SK-N-SH (cell line): Measurements from ENCODE around the gene CZIB. TPM values are rescaled to one million over a fixed set of nuclear protein-coding genes. Genes with fewer than 3 reads are reported as not detected.
A peak's percentile ranks its signal among the peaks of the same experiment; 100 is the strongest.

Experiments
- CTCF ChIA-PET: fragments of 300-600, 350-600 bp; formaldehyde crosslinking; extraction: SDS; loops from one replicate; lab custom pipeline; 2021; lab: Yijun Ruan, JAX
- POLR2A ChIA-PET: fragments of 350-600 bp; sonication (Branson Sonifier 250); formaldehyde crosslinking; extraction: SDS; loops from one replicate; lab custom pipeline; 2020; ENCODE audit warnings: antibody characterized with exemption, inconsistent platforms; lab: Yijun Ruan, JAX
- DNase-seq: peaks from one replicate; pipeline ENCODE4 v3.0.0; 2012
- H2AFZ ChIP-seq: fragments of 200-600 bp; sonication (generic); 2 replicates; pipeline ENCODE4 v1.8.1; 2016; ENCODE audit warnings: antibody characterized with exemption, mild to moderate bottlenecking, low read depth
- H3F3A ChIP-seq: fragments of 200-600 bp; sonication (generic); replicated peaks from 2 replicates; pipeline ENCODE3; 2016; ENCODE audit warnings: antibody characterized with exemption, mild to moderate bottlenecking; ENCODE audit not compliant: insufficient read depth
- H3K27ac ChIP-seq, 2 experiments: fragments of 200-500 bp in 1 of 2; fragments of 200-600 bp in 1 of 2; sonication (Bioruptor generic) in 1 of 2; sonication (generic), shearing (Covaris generic) in 1 of 2; 2 replicates each; pipeline versions ENCODE4 v1.5.1 to v1.6.1; 2014 to 2016; ENCODE audit warnings: low read depth in 2 of 2, inconsistent platforms in 1 of 2, low read length in 1 of 2, mild to moderate bottlenecking in 1 of 2, mixed read lengths in 1 of 2
- H3K27me3 ChIP-seq: fragments of 200-600 bp; sonication (generic), shearing (Covaris generic); 2 replicates; pipeline ENCODE4 v1.6.1; 2016; ENCODE audit warnings: mixed run types; ENCODE audit not compliant: insufficient read depth
- H3K36me3 ChIP-seq, 2 experiments: fragments of 200-500 bp in 1 of 2; fragments of 200-600 bp in 1 of 2; sonication (Bioruptor generic) in 1 of 2; sonication (generic) in 1 of 2; replicated peaks in 1 of 2; 2 replicates each; pipeline versions ENCODE3 to v1.5.1; 2014 to 2016; ENCODE audit warnings: low read length in 1 of 2, mild to moderate bottlenecking in 1 of 2; ENCODE audit not compliant: insufficient read depth in 2 of 2, control insufficient read depth in 1 of 2
- H3K4me1 ChIP-seq, 2 experiments: fragments of 200-500 bp in 1 of 2; fragments of 200-600 bp in 1 of 2; sonication (Bioruptor generic) in 1 of 2; sonication (generic), shearing (Covaris generic) in 1 of 2; 2 replicates each; pipeline versions ENCODE4 v1.5.1 to v1.6.1; 2014 to 2016; ENCODE audit warnings: low read depth in 1 of 2, low read length in 1 of 2, mixed run types in 1 of 2; ENCODE audit not compliant: insufficient read depth in 2 of 2, control insufficient read depth in 1 of 2
- H3K4me2 ChIP-seq: fragments of 200-600 bp; sonication (generic), shearing (Covaris generic); 2 replicates; pipeline ENCODE4 v1.6.1; 2017; ENCODE audit warnings: mixed run types
- H3K4me3 ChIP-seq, 2 experiments: fragments of 200-500 bp in 1 of 2; fragments of 200-600 bp in 1 of 2; sonication (Bioruptor generic) in 1 of 2; sonication (generic), shearing (Covaris generic) in 1 of 2; 2 replicates each; pipeline versions ENCODE4 v1.5.1 to v1.8.1; 2014 to 2016; ENCODE audit warnings: low read depth in 2 of 2, inconsistent platforms in 1 of 2, low read length in 1 of 2, mild to moderate bottlenecking in 1 of 2, mixed read lengths in 1 of 2, moderate library complexity in 1 of 2
- H3K79me2 ChIP-seq: fragments of 200-600 bp; sonication (generic); 2 replicates; pipeline ENCODE4 v1.8.1; 2017; ENCODE audit warnings: mild to moderate bottlenecking; ENCODE audit not compliant: insufficient read depth
- H3K9ac ChIP-seq: fragments of 200-600 bp; sonication (generic); 2 replicates; pipeline ENCODE4 v1.6.1; 2017; ENCODE audit warnings: mixed run types
- H3K9me2 ChIP-seq: fragments of 200-600 bp; sonication (generic); 2 replicates; pipeline ENCODE4 v1.6.1; 2017; ENCODE audit warnings: mixed run types
- H3K9me3 ChIP-seq: fragments of 200-600 bp; sonication (generic); 2 replicates; pipeline ENCODE4 v1.6.1; 2017; ENCODE audit warnings: mixed run types, mild to moderate bottlenecking, moderate library complexity
- H4K20me1 ChIP-seq: fragments of 200-600 bp; sonication (generic); 2 replicates; pipeline ENCODE4 v1.6.1; 2017; ENCODE audit warnings: mild to moderate bottlenecking, mixed run types; ENCODE audit not compliant: insufficient read depth
- CTCF ChIP-seq: fragments of 200-600 bp; sonication (generic); IDR thresholded peaks from 2 replicates; pipeline ENCODE4 v1.6.1; 2017; ENCODE audit warnings: antibody characterized with exemption, mild to moderate bottlenecking, moderate library complexity
- ELF1 ChIP-seq: IDR thresholded peaks from 2 replicates; pipeline ENCODE4 v1.4.0; 2012
- EP300 ChIP-seq, 2 experiments: IDR thresholded peaks; 2 replicates each; pipeline versions ENCODE4 v1.4.0 to v1.6.1; 2012; ENCODE audit warnings: borderline replicate concordance in 1 of 2, low read depth in 1 of 2, low read length in 1 of 2
- FOSL2 ChIP-seq: IDR thresholded peaks from 2 replicates; pipeline ENCODE4 v1.4.0; 2012; ENCODE audit warnings: low read depth, mild to moderate bottlenecking, moderate library complexity, borderline replicate concordance
- FOXJ3 ChIP-seq: sonication (generic); formaldehyde crosslinking; IDR thresholded peaks from 2 replicates; pipeline ENCODE4 v1.5.1; 2020; ENCODE audit warnings: mild to moderate bottlenecking, missing genetic modification reagents
- GABPA ChIP-seq: IDR thresholded peaks from 2 replicates; pipeline ENCODE4 v1.4.0; 2012; ENCODE audit warnings: low read depth, mild to moderate bottlenecking
- GATA2 ChIP-seq: sonication (generic); formaldehyde crosslinking; IDR thresholded peaks from 2 replicates; pipeline ENCODE4 v1.5.0; 2020; ENCODE audit warnings: mild to moderate bottlenecking, missing genetic modification reagents
- IRF3 ChIP-seq: fragments of 150-350 bp; IDR thresholded peaks from 2 replicates; pipeline ENCODE4 v1.6.1; 2016; ENCODE audit warnings: mild to moderate bottlenecking, low read depth, low read length
- JUND ChIP-seq: IDR thresholded peaks from 2 replicates; pipeline ENCODE4 v1.4.0; 2012
- MEF2A ChIP-seq: IDR thresholded peaks from 2 replicates; pipeline ENCODE4 v1.4.0; 2012; ENCODE audit warnings: low read depth, borderline replicate concordance
- MXI1 ChIP-seq: IDR thresholded peaks from 2 replicates; pipeline ENCODE4 v1.6.1; 2012; ENCODE audit warnings: mild to moderate bottlenecking, low read depth, low read length, improper control_type of control experiment
- NFIC ChIP-seq: IDR thresholded peaks from 2 replicates; pipeline ENCODE4 v1.4.0; 2012; ENCODE audit warnings: borderline replicate concordance
- NRF1 ChIP-seq: IDR thresholded peaks from 2 replicates; pipeline ENCODE4 v1.6.1; 2012; ENCODE audit warnings: low read depth, mild to moderate bottlenecking, low read length
- RAD21 ChIP-seq: IDR thresholded peaks from 2 replicates; pipeline ENCODE4 v1.6.1; 2012; ENCODE audit warnings: mild to moderate bottlenecking, low read length
- RFX5 ChIP-seq: IDR thresholded peaks from 2 replicates; pipeline ENCODE4 v1.6.1; 2012; ENCODE audit warnings: mild to moderate bottlenecking, improper control_type of control experiment, low read length
- SMC3 ChIP-seq: IDR thresholded peaks from 2 replicates; pipeline ENCODE4 v1.6.1; 2012; ENCODE audit warnings: low read depth, low read length, improper control_type of control experiment
- TAF1 ChIP-seq: IDR thresholded peaks from 2 replicates; pipeline ENCODE4 v1.6.1; 2012; ENCODE audit warnings: low read depth, mild to moderate bottlenecking, low read length, moderate library complexity, borderline replicate concordance
- TCF12 ChIP-seq: IDR thresholded peaks from 2 replicates; pipeline ENCODE4 v1.4.0; 2012
- USF1 ChIP-seq: IDR thresholded peaks from 2 replicates; pipeline ENCODE4 v1.4.0; 2012; ENCODE audit warnings: low read depth, borderline replicate concordance
- YY1 ChIP-seq: IDR thresholded peaks from 2 replicates; pipeline ENCODE4 v1.4.0; 2012; ENCODE audit warnings: low read depth, mild to moderate bottlenecking
- ZBTB33 ChIP-seq: IDR thresholded peaks from 2 replicates; pipeline ENCODE4 v1.4.0; 2012; ENCODE audit warnings: low read depth, borderline replicate concordance
- WGBS: methylation state at CpG from one replicate; pipeline ENCODE4 v1.1.6; 2017; ENCODE audit warnings: low lambda C conversion rate; 5-methylcytosine and 5-hydroxymethylcytosine counted together
- polyA plus RNA-seq, 3 experiments: library from polyadenylated mRNA; depleted of rRNA; stranded (reverse); fragments of >200 nt; gene quantifications; 2 replicates each; pipeline ENCODE4 v1.2.3, GENCODE V29; 2012

CZIB gene
- polyA plus RNA-seq, 1 of the 3 experiments (the other 2 are of a cell fraction): 69.0 TPM

- TF ChIP-seq ZBTB33 (0 out of 2 replicates have a peak, but pooled peaks have one; percentile 45), NRF1 (peak; percentile 72), SMC3 (no peak), CTCF (no peak), FOSL2 (no peak), GATA2 (CRISPR knock-in tag) (no peak)
- TF ChIP-seq, all 33 proteins: peak for 14
These were observed at the start of gene CZIB (continued) for GRCh38 chr1:53220171-53220961.

GRCh38 chr1:53270107-53270506, 49.7 kb upstream of the CZIB start:
- Histone ChIP-seq H3F3A (no peaks in the 10 kb centered on the region), H3K27me3 (no peaks in the 10 kb centered on the region), H3K4me3 (no peak overlapping the region), H3K9ac (no peak overlapping the region), H3K36me3 (peaks cover 0 to 12% of the 10 kb centered on the region in 2 experiments), H3K9me2 (no peaks in the 10 kb centered on the region), H3K9me3 (no peaks in the 10 kb centered on the region), H2AFZ (no peak overlapping the region), H3K4me2 (no peak overlapping the region), H3K79me2 (no peaks in the 10 kb centered on the region), H3K27ac (no peak overlapping the region), H3K4me1 (no peaks in the 10 kb centered on the region), H4K20me1 (no peaks in the 10 kb centered on the region)
- ChIA-PET CTCF (interaction anchor here (1.2 to 13.5 kb wide), 3 partner anchors 12 to 216 kb away, joined by 3 to 410 read pairs (median 4); no protein-coding TSS in a partner anchor), POLR2A (no interaction called here)
- WGBS: 78% methylated on average over 1 of the region's 1 CpG
- no peak for DNase-seq
- no peak for TF ChIP-seq JUND
- no peak for TF ChIP-seq CTCF
- TF ChIP-seq IRF3: no peak
- TF ChIP-seq MXI1: no peak
- TF ChIP-seq RAD21: no peak
- no peak for TF ChIP-seq ELF1
- TF ChIP-seq ZBTB33: no peak
- TF ChIP-seq YY1: no peak
- TF ChIP-seq GATA2 (CRISPR knock-in tag): no peak
- TF ChIP-seq RFX5: no peak
- TF ChIP-seq USF1: no peak
- no peak for TF ChIP-seq TAF1
- no peak for TF ChIP-seq TCF12
- no peak for TF ChIP-seq FOXJ3 (CRISPR knock-in tag)
- TF ChIP-seq EP300 (IDR thresholded peaks at IDR 0.05; ENCODE audit: borderline replicate concordance in 1 of 2, low read depth in 1 of 2, low read length in 1 of 2): no peak
- TF ChIP-seq GABPA: no peak
- TF ChIP-seq NFIC: no peak
- TF ChIP-seq MEF2A: no peak
